GM23248 (cell line): ENCODE results near the gene SEMA7A.

ENCODE experiments used
- EZH2 ChIP-seq: fragments of 200-600 bp; sonication (generic); IDR thresholded peaks from 2 replicates; pipeline ENCODE4 v1.6.1; 2018; ENCODE audit warnings: antibody characterized with exemption, mild to moderate bottlenecking; ENCODE audit not compliant: insufficient read depth, poor library complexity, severe bottlenecking
- EZH2phosphoT487 ChIP-seq: fragments of 200-600 bp; sonication (generic); IDR thresholded peaks from 2 replicates; pipeline ENCODE4 v1.6.1; 2018; ENCODE audit warnings: antibody characterized with exemption, moderate library complexity, mild to moderate bottlenecking, low read depth; ENCODE audit not compliant: insufficient read depth

GRCh38 chr15:74411686-74412085 is 22.1 kb downstream of the SEMA7A start:
- no peak for TF ChIP-seq EZH2phosphoT487
- no peak for TF ChIP-seq EZH2
